Prostate gland (tissue), 2 donors: ENCODE results near the gene DYRK2. TPM values are rescaled to one million over a fixed set of nuclear protein-coding genes. Genes with fewer than 3 reads are reported as not detected.

Source experiments
- DNase-seq: peaks from one replicate; pipeline ENCODE4 v3.0.0-alpha.2; 2019; ENCODE audit warnings: low spot score
- H3K27ac ChIP-seq, 2 donors: fragments of 200-600 bp; sonication (generic); 2 replicates each; pipeline ENCODE4 v1.5.1; 2017 to 2019
- H3K27me3 ChIP-seq: fragments of 200-600 bp; sonication (generic); replicated peaks from 2 replicates; pipeline ENCODE4 v1.5.1; 2019; ENCODE audit not compliant: insufficient read depth
- H3K36me3 ChIP-seq, 2 donors: fragments of 200-600 bp; sonication (generic); 1 replicate in 1 of 2; 2 replicates in 1 of 2; pipeline versions ENCODE4 v1.5.1 to v1.8.1; 2017 to 2019
- H3K4me1 ChIP-seq: fragments of 200-600 bp; sonication (generic); replicated peaks from 2 replicates; pipeline ENCODE4 v1.5.1; 2019
- H3K4me3 ChIP-seq, 2 donors: fragments of 200-600 bp; sonication (generic); 2 replicates each; pipeline ENCODE4 v1.5.1; 2017 to 2019
- H3K9me3 ChIP-seq: fragments of 200-600 bp; sonication (generic); 2 replicates; pipeline ENCODE4 v1.5.1; 2017
- CTCF ChIP-seq, 4 experiments: fragments of 200-600 bp in 2 of 4; fragments of 450-650 bp in 2 of 4; sonication (generic) in 2 of 4; IDR thresholded peaks; 1 replicate in 3 of 4; 2 replicates in 1 of 4; pipeline ENCODE4 v1.5.1; 2016 to 2019; ENCODE audit warnings: antibody characterized with exemption in 4 of 4, mild to moderate bottlenecking in 2 of 4, moderate library complexity in 2 of 4
- POLR2A ChIP-seq: fragments of 450-650 bp; IDR thresholded peaks from one replicate; pipeline ENCODE4 v1.6.1; 2016; ENCODE audit warnings: antibody characterized with exemption, mild to moderate bottlenecking
- POLR2AphosphoS5 ChIP-seq: sonication (generic); formaldehyde crosslinking; IDR thresholded peaks from one replicate; pipeline ENCODE4 v1.6.1; 2017; ENCODE audit warnings: antibody characterized with exemption
- WGBS: methylation state at CpG from one replicate; pipeline ENCODE4 v1.1.5; 2018; 5-methylcytosine and 5-hydroxymethylcytosine counted together
- intact Hi-C: fragments of 100-400 bp; cut with DNase I; formaldehyde crosslinking; loops from one replicate; pipeline ENCODE4 v1.14.2; 2022
- total RNA-seq, 2 donors: library from RNA; depleted of rRNA; stranded (reverse); fragments of >200 nt; gene quantifications; one replicate each; pipeline ENCODE4 v1.1.0, GENCODE V29; 2016

The DYRK2 gene
- 10 to 100 TPM; 16.7 to 31.9 TPM for total RNA-seq

DNA sequence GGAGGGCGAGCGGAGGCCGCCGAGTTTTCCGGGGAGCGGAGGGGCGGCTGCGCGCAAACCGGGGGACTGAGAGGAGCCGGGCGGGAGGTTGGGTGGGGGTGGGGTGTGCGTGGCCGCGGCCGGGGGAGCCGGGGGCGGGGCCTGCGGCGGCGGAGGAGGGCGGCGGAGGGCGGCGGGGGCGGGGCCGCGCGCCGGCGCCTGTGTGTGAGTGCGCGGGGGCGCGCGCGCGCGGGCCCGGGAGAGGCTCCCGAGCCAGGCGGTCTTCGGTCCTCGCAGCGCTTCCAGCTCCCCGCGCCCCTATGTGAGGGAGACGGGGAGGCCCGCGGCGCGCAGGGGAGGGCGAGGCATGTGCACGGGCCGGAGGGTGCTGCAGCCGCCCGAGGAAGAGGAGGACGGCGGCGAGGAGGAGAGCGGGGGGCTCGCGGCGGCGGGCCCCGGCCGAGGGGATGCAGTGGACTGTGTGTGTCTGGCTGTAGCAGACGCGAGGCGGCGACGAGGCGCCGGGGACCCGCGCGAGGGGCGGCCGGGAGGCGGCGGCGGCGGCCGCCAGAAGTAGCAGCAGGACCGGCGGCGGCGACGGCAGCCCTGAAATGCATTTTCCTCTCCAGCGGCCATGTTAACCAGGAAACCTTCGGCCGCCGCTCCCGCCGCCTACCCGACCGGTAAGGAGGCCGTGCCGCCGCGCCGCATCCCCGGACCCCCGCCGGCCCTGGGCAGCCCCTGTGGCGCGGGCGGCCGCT is at the start of gene DYRK2:
Gene DYRK2, plus strand, starts transcription at position 225 of the 740 bp plus-strand sequence. Its CDS starts 389 bp downstream, at position 614.
- H3K27me3 ChIP-seq, result no peaks in the 10 kb centered on the region
- no peaks in the 10 kb centered on the region for H3K36me3 ChIP-seq
- TF ChIP-seq POLR2AphosphoS5 (peak; percentile 18), POLR2A (peak; percentile 86), CTCF (IDR thresholded peaks at IDR 0.05) (peak in 2 of 4 experiments; percentile 15 to 18)
- peak; percentile 75 for DNase-seq
- H3K4me1 ChIP-seq, result peaks cover 3% of the 10 kb centered on the region
- WGBS, result under 1% methylated on average over 62 of the region's 109 CpGs
- intact Hi-C loops, result loop anchor here (2.0 to 10.0 kb wide), 5 partner anchors 206 to 389 kb away; no protein-coding TSS in a partner anchor
- H3K9me3 ChIP-seq, result no peaks in the 10 kb centered on the region
- H3K4me3 ChIP-seq, result peak within 1 kb of the TSS; percentile 86 to 98
- H3K27ac ChIP-seq, result peak within 1 kb of the TSS; percentile 87 to 90

- intact Hi-C loops, result no loop called here
- Histone ChIP-seq H3K27me3 (no peaks in the 10 kb centered on the region), H3K36me3 (no peaks in the 10 kb centered on the region), H3K27ac (no peak overlapping the region), H3K4me1 (no peaks in the 10 kb centered on the region), H3K4me3 (no peak overlapping the region), H3K9me3 (no peaks in the 10 kb centered on the region)
- WGBS, result 93% methylated on average over 6 of the region's 6 CpGs
- TF ChIP-seq CTCF (IDR thresholded peaks at IDR 0.05), result no peak
- no peak for TF ChIP-seq POLR2AphosphoS5
- no peak for TF ChIP-seq POLR2A
- no peak for DNase-seq
Measured at GRCh38 chr12:67599691-67600090, 48.9 kb upstream of the DYRK2 start.

DNA sequence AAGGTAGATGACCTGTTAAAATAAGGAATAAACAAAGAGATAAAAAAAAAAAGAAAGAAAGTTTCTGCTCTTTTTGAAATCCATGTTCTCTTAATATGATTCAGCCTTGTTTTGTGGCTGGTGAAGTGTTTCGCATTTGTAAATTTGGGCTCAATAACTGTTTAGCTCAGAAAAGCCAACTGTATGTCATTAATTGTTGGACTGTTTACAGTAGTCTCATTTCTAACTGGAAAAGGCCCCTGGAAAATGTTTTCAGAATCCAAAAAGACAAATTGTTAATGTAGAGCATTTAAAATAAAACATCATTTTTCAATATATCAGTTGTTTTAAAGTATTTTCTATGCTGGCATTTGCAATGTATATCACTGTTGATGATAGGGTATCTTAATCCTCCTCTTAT is 47.4 kb upstream of the DYRK2 start:
- H3K27ac ChIP-seq, result no peak overlapping the region
- no peaks in the 10 kb centered on the region for H3K4me1 ChIP-seq
- intact Hi-C loops, result no loop called here
- no peak overlapping the region for H3K4me3 ChIP-seq
- H3K27me3 ChIP-seq, result no peaks in the 10 kb centered on the region
- no peak for DNase-seq
- no peaks in the 10 kb centered on the region for H3K36me3 ChIP-seq
- no peak for TF ChIP-seq POLR2A
- no peak for TF ChIP-seq CTCF (IDR thresholded peaks at IDR 0.05)
- TF ChIP-seq POLR2AphosphoS5, result no peak
- 65% methylated on average over 1 of the region's 1 CpG for WGBS
- H3K9me3 ChIP-seq, result no peaks in the 10 kb centered on the region

- Histone ChIP-seq H3K4me3 (no peak overlapping the region), H3K4me1 (no peaks in the 10 kb centered on the region), H3K27me3 (no peaks in the 10 kb centered on the region), H3K27ac (no peak overlapping the region), H3K36me3 (no peaks in the 10 kb centered on the region), H3K9me3 (no peaks in the 10 kb centered on the region)
- intact Hi-C loops, result no loop called here
- no peak for DNase-seq
- TF ChIP-seq POLR2AphosphoS5 (no peak), CTCF (IDR thresholded peaks at IDR 0.05) (no peak), POLR2A (no peak)
- WGBS, result 83% methylated on average over 4 of the region's 4 CpGs
Measured at GRCh38 chr12:67609226-67609870, 39.2 kb upstream of the DYRK2 start.

- no peak for DNase-seq
- no peaks in the 10 kb centered on the region for H3K36me3 ChIP-seq
- H3K27me3 ChIP-seq, result no peaks in the 10 kb centered on the region
- WGBS, result 63% methylated on average over 3 of the region's 3 CpGs
- H3K9me3 ChIP-seq, result no peaks in the 10 kb centered on the region
- no peaks in the 10 kb centered on the region for H3K4me1 ChIP-seq
- intact Hi-C loops, result no loop called here
- no peak for TF ChIP-seq CTCF (IDR thresholded peaks at IDR 0.05)
- TF ChIP-seq POLR2AphosphoS5, result no peak
- TF ChIP-seq POLR2A, result no peak
- no peak overlapping the region for H3K27ac ChIP-seq
- no peak overlapping the region for H3K4me3 ChIP-seq
Measured at GRCh38 chr12:67613040-67613439, 35.5 kb upstream of the DYRK2 start.
